ENCODE measurements around the gene RFPL4A.
"Not testable (repeated sequence)": the region's sequence is repeated elsewhere in the genome, so short reads cannot be mapped to it uniquely, and the experiment has no call there.

The RFPL4A gene

GRCh38 chr19:55738302-55738701 is 20.6 kb upstream of the RFPL4A start, which contains the start of gene NLRP9:
Gene NLRP9, minus strand, starts transcription at chr19:55738402. Its CDS starts 28 bp downstream, at chr19:55738374.
- no peak for DNase-seq (ENCODE audit: low read depth, low spot score)
- Histone ChIP-seq H3K27ac (ENCODE audit: low read length) (no peak within 1 kb of the TSS), H3K4me3 (ENCODE audit: low read length) (no peak within 1 kb of the TSS), H3K27me3 (ENCODE audit: control insufficient read depth, insufficient read depth, low read length) (no peaks in the 10 kb centered on the region), H3K9me3 (ENCODE audit: control insufficient read depth, insufficient read depth, low read length) (peaks cover 7% of the 10 kb centered on the region), H3K36me3 (ENCODE audit: control insufficient read depth, insufficient read depth, low read length) (no peaks in the 10 kb centered on the region), H3K4me1 (ENCODE audit: control insufficient read depth, insufficient read depth, low read length) (no peaks in the 10 kb centered on the region)
- WGBS (ENCODE audit: insufficient coverage, insufficient read length): no CpG with 5 or more reads among the region's 3 CpGs

- Histone ChIP-seq H3K4me1 (ENCODE audit: control insufficient read depth, insufficient read depth, low read length) (no peaks in the 10 kb centered on the region), H3K4me3 (ENCODE audit: low read length) (no peak overlapping the region), H3K36me3 (ENCODE audit: control insufficient read depth, insufficient read depth, low read length) (no peaks in the 10 kb centered on the region), H3K9me3 (ENCODE audit: control insufficient read depth, insufficient read depth, low read length) (peaks cover 15% of the 10 kb centered on the region), H3K27ac (ENCODE audit: low read length) (no peak overlapping the region), H3K27me3 (ENCODE audit: control insufficient read depth, insufficient read depth, low read length) (no peaks in the 10 kb centered on the region)
- DNase-seq (ENCODE audit: low read depth, low spot score): no peak
- no CpG with 5 or more reads among the region's 6 CpGs for WGBS (ENCODE audit: insufficient coverage, insufficient read length)
Observed at GRCh38 chr19:55750715-55751114, 8.2 kb upstream of the RFPL4A start.

- no CpG with 5 or more reads among the region's 3 CpGs for WGBS (ENCODE audit: insufficient coverage, insufficient read length)
- Histone ChIP-seq H3K36me3 (ENCODE audit: control insufficient read depth, insufficient read depth, low read length) (no peaks in the 10 kb centered on the region), H3K27me3 (ENCODE audit: control insufficient read depth, insufficient read depth, low read length) (no peaks in the 10 kb centered on the region), H3K4me3 (ENCODE audit: low read length) (no peak overlapping the region), H3K9me3 (ENCODE audit: control insufficient read depth, insufficient read depth, low read length) (peaks cover 6% of the 10 kb centered on the region), H3K27ac (ENCODE audit: low read length) (no peak overlapping the region), H3K4me1 (ENCODE audit: control insufficient read depth, insufficient read depth, low read length) (no peaks in the 10 kb centered on the region)
- no peak for DNase-seq (ENCODE audit: low read depth, low spot score)
Observed at GRCh38 chr19:55753401-55753800, 5.5 kb upstream of the RFPL4A start.

GRCh38 chr19:55756808-55757207 is 2.1 kb upstream of the RFPL4A start:
- not testable (repeated sequence) for H3K4me1 ChIP-seq (ENCODE audit: control insufficient read depth, insufficient read depth, low read length); H3K36me3 ChIP-seq (ENCODE audit: control insufficient read depth, insufficient read depth, low read length); H3K27me3 ChIP-seq (ENCODE audit: control insufficient read depth, insufficient read depth, low read length); H3K9me3 ChIP-seq (ENCODE audit: control insufficient read depth, insufficient read depth, low read length); H3K4me3 ChIP-seq (ENCODE audit: low read length); DNase-seq (ENCODE audit: low read depth, low spot score); H3K27ac ChIP-seq (ENCODE audit: low read length)
- no CpG with 5 or more reads among the region's 4 CpGs for WGBS (ENCODE audit: insufficient coverage, insufficient read length)

DNA sequence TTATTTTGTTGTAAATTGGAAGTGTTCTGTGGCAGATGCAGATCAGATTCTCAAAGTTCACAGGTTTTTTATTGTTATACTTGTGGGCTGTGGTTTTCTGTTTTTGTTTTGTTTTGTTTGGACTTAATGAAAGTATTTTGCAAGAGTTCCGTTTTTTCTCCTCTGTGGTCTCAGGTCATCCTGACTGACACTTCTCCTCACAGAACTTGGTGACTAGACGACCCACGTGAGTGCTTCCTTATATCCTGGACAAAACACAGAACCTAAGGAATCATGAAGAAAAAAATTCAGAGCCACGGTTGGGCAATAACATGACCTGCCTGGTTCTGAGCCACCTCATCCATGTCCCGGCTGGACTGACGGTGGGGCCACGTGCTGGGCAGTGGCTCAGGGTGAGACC is 7.6 kb downstream of the RFPL4A start:
- no peaks in the 10 kb centered on the region for H3K4me1 ChIP-seq (ENCODE audit: control insufficient read depth, insufficient read depth, low read length)
- no peaks in the 10 kb centered on the region for H3K27me3 ChIP-seq (ENCODE audit: control insufficient read depth, insufficient read depth, low read length)
- no peaks in the 10 kb centered on the region for H3K36me3 ChIP-seq (ENCODE audit: control insufficient read depth, insufficient read depth, low read length)
- WGBS (ENCODE audit: insufficient coverage, insufficient read length): no CpG with 5 or more reads among the region's 7 CpGs
- DNase-seq (ENCODE audit: low read depth, low spot score): no peak
- no peak overlapping the region for H3K27ac ChIP-seq (ENCODE audit: low read length)
- H3K4me3 ChIP-seq (ENCODE audit: low read length): no peak overlapping the region
- no peaks in the 10 kb centered on the region; the same call in 1 of the 2 replicates for H3K9me3 ChIP-seq (ENCODE audit: control insufficient read depth, insufficient read depth, low read length)

DNA sequence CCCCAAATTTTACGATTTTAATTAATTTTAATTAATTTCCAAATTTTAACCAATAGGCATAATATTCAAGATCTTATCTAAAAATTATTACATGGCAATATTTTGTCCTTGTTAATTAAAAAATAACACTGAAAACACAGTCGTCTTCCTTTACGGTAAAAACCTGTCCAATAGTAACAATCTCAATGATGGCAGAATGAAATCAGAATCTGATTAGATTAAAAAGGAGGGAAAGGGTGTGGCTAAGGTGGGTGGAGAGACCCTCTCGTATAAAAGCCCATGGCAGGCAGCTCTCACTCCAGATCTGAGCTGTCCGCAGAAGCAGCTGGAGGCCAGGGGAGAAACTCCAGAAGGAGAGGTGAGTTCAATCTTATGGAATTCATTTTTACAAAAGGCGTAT is 9.9 kb downstream of the RFPL4A start, which contains the start of gene RFPL4AL1:
Gene RFPL4AL1 (plus strand): TSS at position 301 of the 400 bp plus-strand sequence. CDS start 2,687 bp downstream, outside the sequence.
- WGBS (ENCODE audit: insufficient coverage, insufficient read length): no CpG with 5 or more reads among the region's 6 CpGs
- not testable (repeated sequence) for H3K27me3 ChIP-seq (ENCODE audit: control insufficient read depth, insufficient read depth, low read length); H3K4me1 ChIP-seq (ENCODE audit: control insufficient read depth, insufficient read depth, low read length); H3K9me3 ChIP-seq (ENCODE audit: control insufficient read depth, insufficient read depth, low read length); H3K27ac ChIP-seq (ENCODE audit: low read length); H3K36me3 ChIP-seq (ENCODE audit: control insufficient read depth, insufficient read depth, low read length); DNase-seq (ENCODE audit: low read depth, low spot score); H3K4me3 ChIP-seq (ENCODE audit: low read length)

DNA sequence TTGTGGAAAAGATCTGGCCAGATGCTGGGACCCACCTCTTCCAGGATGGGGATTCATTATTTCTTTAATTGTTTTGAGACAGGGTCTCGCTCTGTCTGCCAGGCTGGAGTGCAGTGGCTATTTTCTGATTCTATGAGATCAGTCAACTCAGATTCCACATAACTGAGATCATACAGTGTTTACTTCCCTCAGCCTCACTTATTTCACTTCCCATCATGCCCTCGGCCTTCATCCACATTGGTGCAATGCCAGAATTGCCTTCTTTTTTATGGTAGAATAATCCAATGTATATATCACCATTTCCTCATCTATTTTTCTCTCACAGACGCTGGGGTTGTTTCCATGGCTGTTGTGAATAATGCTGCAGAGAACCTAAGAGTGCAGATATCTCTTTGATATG is 10.7 kb downstream of the RFPL4A start:
- not testable (repeated sequence) for H3K4me1 ChIP-seq (ENCODE audit: control insufficient read depth, insufficient read depth, low read length); H3K27me3 ChIP-seq (ENCODE audit: control insufficient read depth, insufficient read depth, low read length); H3K9me3 ChIP-seq (ENCODE audit: control insufficient read depth, insufficient read depth, low read length); H3K27ac ChIP-seq (ENCODE audit: low read length); DNase-seq (ENCODE audit: low read depth, low spot score); H3K36me3 ChIP-seq (ENCODE audit: control insufficient read depth, insufficient read depth, low read length); H3K4me3 ChIP-seq (ENCODE audit: low read length)
- WGBS (ENCODE audit: insufficient coverage, insufficient read length): no CpG with 5 or more reads among the region's 3 CpGs

- no peaks in the 10 kb centered on the region for H3K36me3 ChIP-seq (ENCODE audit: control insufficient read depth, insufficient read depth, low read length)
- no peak overlapping the region for H3K4me3 ChIP-seq (ENCODE audit: low read length)
- DNase-seq (ENCODE audit: low read depth, low spot score): no peak
- no CpG with 5 or more reads among the region's 7 CpGs for WGBS (ENCODE audit: insufficient coverage, insufficient read length)
- no peak overlapping the region for H3K27ac ChIP-seq (ENCODE audit: low read length)
- peaks cover 5% of the 10 kb centered on the region for H3K9me3 ChIP-seq (ENCODE audit: control insufficient read depth, insufficient read depth, low read length)
- no peaks in the 10 kb centered on the region; the same call in 1 of the 2 replicates for H3K4me1 ChIP-seq (ENCODE audit: control insufficient read depth, insufficient read depth, low read length)
- H3K27me3 ChIP-seq (ENCODE audit: control insufficient read depth, insufficient read depth, low read length): no peaks in the 10 kb centered on the region
Observed at GRCh38 chr19:55777528-55777927, 18.6 kb downstream of the RFPL4A start.

DNA sequence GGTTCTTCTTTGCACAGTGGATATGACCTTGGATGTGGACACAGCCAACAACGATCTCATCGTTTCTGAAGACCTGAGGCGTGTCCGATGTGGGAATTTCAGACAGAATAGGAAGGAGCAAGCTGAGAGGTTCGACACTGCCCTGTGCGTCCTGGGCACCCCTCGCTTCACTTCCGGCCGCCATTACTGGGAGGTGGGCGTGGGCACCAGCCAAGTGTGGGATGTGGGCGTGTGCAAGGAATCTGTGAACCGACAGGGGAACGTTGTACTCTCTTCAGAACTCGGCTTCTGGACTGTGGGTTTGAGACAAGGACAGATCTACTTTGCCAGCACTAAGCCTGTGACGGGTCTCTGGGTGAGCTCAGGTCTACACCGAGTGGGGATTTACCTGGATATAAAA is 19.4 kb downstream of the RFPL4A start:
- H3K36me3 ChIP-seq (ENCODE audit: control insufficient read depth, insufficient read depth, low read length): no peaks in the 10 kb centered on the region
- no CpG with 5 or more reads among the region's 16 CpGs for WGBS (ENCODE audit: insufficient coverage, insufficient read length)
- no peaks in the 10 kb centered on the region for H3K27me3 ChIP-seq (ENCODE audit: control insufficient read depth, insufficient read depth, low read length)
- no peak for DNase-seq (ENCODE audit: low read depth, low spot score)
- H3K4me1 ChIP-seq (ENCODE audit: control insufficient read depth, insufficient read depth, low read length): no peaks in the 10 kb centered on the region; the same call in 1 of the 2 replicates
- peaks cover 5% of the 10 kb centered on the region for H3K9me3 ChIP-seq (ENCODE audit: control insufficient read depth, insufficient read depth, low read length)
- no peak overlapping the region for H3K27ac ChIP-seq (ENCODE audit: low read length)
- H3K4me3 ChIP-seq (ENCODE audit: low read length): no peak overlapping the region

DNA sequence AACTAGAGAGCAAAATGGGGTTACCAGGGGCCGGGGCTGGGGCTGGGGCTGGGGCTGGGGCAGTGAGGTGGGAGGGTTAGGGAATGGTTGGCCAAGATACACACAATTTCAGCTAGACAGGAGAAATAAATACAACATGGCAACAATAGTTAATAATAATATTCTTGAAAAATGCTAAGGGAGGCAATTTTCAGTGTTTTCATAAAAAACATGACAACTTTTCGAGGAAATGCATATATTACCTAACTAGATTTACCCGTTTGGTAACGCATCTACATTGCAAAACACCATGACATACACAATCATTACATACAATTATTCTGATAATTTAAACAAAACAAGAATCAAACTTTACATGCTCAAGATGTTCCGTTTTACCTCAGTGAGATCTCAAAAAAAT is 22.2 kb downstream of the RFPL4A start:
- H3K27ac ChIP-seq (ENCODE audit: low read length): no peak overlapping the region
- WGBS (ENCODE audit: insufficient coverage, insufficient read length): no CpG with 5 or more reads among the region's 5 CpGs
- H3K36me3 ChIP-seq (ENCODE audit: control insufficient read depth, insufficient read depth, low read length): no peaks in the 10 kb centered on the region
- no peaks in the 10 kb centered on the region for H3K27me3 ChIP-seq (ENCODE audit: control insufficient read depth, insufficient read depth, low read length)
- no peaks in the 10 kb centered on the region; the same call in 1 of the 2 replicates for H3K4me1 ChIP-seq (ENCODE audit: control insufficient read depth, insufficient read depth, low read length)
- H3K4me3 ChIP-seq (ENCODE audit: low read length): no peak overlapping the region
- no peak for DNase-seq (ENCODE audit: low read depth, low spot score)
- H3K9me3 ChIP-seq (ENCODE audit: control insufficient read depth, insufficient read depth, low read length): peaks cover 14% of the 10 kb centered on the region

- Histone ChIP-seq H3K27me3 (ENCODE audit: control insufficient read depth, insufficient read depth, low read length) (no peaks in the 10 kb centered on the region), H3K4me3 (ENCODE audit: low read length) (no peak overlapping the region), H3K4me1 (ENCODE audit: control insufficient read depth, insufficient read depth, low read length) (no peaks in the 10 kb centered on the region), H3K27ac (ENCODE audit: low read length) (no peak overlapping the region), H3K9me3 (ENCODE audit: control insufficient read depth, insufficient read depth, low read length) (peaks cover 9% of the 10 kb centered on the region), H3K36me3 (ENCODE audit: control insufficient read depth, insufficient read depth, low read length) (no peaks in the 10 kb centered on the region)
- whole genome bisulfite sequencing (ENCODE audit: insufficient coverage, insufficient read length): no CpG with 5 or more reads among the region's 11 CpGs
- DNase-seq (ENCODE audit: low read depth, low spot score): no peak
Observed at GRCh38 chr19:55795021-55795420, 36.1 kb downstream of the RFPL4A start.

Measured in iPS DF 6.9 (cell line).